CD4-positive, alpha-beta T cell treated with Interleukin-17A for 4 hours (primary cell): ENCODE results near the gene HSDL1.
"Not testable (repeated sequence)": the region's sequence is repeated elsewhere in the genome, so short reads cannot be mapped to it uniquely, and the experiment has no call there.

Experiments
- DNase-seq: peaks from one replicate; pipeline ENCODE4 v3.0.0-alpha.2; 2020; ENCODE audit warnings: mixed read lengths

Gene HSDL1

DNA sequence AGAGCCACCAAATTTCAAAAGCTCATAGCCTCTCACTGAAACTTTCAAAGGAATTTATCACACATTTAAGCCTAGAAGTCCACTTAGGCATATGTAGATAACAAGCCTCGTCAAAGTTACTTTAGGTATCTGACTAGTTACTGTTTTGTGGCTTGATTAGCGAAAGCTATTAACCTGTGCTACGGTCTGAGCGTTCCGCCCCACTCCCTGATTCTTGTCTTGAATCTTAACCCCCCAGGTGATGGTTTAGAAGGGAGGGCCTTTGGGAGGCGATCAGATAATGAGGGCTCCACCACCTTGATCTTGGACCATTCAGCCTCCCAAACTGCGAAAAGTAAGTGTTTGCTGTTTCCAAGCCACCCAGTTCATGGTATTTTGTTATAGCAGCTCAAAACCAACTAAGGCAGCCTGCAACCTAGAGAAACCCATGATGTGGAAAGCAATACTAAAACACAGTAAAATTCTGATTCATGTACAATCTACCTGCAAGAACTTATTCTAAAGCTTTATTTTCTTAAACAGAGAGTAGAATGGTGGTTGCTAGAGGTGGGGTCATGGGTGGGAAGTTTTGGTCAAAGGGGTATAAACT is 7.1 kb downstream of the HSDL1 start:
- no peak for DNase-seq

DNA sequence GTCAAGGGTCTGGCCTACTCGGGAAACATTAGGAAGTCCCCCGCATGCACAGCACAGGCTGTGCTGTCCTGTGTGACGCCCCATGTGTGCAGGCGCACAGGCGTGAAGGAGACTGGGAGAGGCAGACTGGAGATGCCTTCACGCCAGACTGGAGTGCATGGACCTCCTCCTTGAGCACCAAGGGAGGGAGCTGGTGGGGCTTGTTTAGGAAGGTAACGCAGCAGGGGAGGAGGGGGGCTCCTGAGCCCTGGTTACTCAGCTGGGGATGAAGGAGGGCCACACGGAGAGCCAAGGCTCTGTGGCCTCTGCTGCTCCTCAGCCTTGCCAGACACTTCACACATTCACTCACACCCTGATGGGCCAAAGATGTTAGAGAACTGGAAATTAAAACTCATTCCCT is 7.7 kb downstream of the HSDL1 start:
- DNase-seq, result no peak

DNA sequence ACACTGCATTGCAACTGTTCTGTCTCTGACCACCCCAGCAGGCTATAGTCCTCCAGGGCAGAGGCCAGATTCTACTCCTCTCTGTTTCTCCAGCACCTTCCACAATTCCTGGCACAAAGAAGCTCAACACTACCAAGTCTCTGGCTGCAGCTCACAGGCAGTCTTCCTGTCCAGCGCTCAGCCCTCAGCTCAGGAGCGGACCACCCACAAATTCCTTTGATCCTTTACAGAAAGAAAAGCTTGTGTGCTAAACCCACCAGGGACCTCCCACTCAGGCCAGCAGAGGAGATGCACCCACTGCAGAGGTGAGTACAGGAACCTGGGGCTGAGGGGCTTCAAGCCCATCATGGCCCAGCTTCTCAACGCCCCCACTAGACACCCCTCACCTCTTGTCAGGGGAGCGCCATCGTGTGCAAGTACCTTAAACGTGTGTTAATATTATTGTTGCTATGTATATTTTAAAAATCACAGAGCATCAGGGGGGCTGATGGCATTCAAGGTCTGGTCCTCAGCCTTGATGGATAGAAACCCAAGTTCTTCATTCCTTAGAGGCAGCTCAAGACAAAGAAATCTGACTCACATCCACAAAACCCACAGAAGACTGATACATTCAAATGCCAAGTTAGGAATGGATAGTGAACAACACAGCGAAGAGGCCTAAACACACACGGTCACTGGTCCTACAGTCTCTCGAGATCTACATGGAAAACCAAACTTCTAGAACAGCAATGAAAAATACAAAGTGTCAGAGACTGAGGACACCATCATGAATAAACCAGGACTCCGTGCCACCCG is 8.4 kb downstream of the HSDL1 start:
- DNase-seq, result no peak

DNA sequence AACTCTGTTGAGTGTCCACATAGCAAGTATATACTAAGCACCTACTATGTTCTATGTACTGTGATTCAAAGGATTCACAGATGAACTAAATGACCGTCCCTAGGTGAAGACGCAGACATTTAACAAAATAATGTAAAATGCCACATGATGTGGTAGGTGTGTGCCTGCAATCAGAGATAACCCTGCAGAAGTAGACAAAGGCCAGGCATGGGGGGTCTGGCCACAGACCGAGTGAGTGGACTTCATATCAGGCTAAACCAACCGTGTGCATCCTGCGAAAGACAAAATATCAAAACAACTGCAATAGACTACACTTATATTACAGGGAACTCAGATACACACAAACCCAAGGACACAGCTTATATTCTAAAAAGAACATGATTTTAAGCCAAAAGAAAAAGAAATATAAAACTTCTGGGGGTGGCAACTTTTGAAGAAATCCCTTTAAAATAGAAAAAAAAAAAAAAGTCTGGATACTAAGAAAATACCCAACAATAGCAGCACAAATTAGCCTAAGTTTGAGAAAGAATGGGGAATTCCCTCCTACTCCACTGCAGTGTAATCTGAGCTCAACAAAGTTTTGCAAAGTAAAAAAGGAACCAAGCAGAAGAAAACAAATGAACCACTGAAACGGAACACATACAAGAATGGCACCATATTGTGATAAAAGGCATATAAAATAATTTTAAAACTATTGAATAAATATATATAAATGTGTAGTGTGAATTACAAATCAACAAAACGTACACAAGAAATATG is 12.3 kb downstream of the HSDL1 start:
- DNase-seq, result no peak

DNA sequence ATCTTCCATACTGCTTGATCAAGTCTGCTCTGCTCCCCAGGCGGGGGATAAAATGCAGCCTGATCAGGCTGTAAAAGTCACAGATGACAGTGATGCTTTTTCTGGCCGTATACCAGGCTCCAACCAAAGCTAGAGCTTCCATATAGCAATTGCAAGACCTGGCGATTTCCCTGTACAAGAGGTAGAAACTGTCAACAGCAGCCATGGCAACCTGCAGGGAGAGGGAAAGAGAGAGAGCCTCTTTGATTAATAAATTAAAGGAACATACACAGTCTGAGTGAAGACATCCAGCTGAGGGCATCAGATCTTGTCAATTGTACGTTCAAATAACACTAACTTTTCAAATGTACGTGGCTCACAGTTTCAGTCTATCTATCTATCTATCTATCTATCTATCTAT is 13.9 kb downstream of the HSDL1 start:
- DNase-seq, result no peak

DNA sequence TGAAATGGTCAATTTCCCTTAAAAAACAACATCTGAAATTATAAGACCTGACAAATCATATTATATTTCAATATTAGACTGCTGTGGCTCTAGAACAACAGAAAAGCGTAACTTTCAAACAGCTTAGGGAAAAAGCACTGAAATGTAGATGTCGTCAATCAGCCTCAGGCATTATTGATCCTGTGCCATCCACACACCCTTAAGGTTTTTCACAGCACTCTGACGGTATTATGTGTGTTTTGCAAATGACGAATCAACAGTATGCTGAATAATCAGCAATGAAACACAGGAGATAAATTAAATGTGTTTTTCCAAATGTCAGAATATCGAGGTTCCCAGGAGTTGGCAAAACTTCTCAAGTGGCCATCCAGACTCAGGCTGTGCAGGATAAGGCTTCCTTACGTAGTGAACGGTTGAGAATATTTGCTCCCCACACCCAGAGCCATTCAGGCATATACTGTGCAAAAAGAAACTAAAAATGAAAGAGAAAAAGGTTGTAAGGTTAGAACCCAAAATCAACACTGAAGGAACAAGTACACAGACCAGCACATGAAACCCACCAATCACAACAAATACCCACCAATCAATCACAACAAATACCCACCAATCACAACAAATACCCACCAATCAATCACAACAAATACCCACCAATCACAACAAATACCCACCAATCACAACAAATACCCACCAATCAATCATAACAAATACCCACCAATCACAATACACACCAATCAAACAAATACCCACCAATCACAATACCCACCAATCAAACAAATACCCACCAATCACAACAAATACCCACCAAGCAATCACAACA is 20.5 kb downstream of the HSDL1 start:
- DNase-seq, result no peak

DNA sequence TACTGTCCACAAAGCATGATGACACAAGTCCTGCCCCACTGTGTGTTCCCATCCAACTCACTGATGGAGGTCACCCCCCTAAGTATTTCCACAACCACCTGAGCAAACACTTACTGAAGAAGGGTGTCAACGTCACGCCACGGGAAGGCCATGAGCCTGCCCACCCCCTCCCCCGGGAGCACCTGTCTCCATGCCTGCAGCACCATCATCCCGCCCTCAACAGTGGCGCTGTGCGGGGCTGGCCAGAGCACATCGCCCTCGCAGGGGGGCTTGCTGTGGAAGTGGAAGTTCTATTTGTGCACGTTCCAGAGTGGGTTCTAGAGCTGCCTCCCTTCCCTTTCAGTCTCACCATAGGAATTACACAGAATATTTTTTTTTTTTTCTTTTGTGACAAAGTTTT is 24.0 kb downstream of the HSDL1 start:
- no peak for DNase-seq

DNA sequence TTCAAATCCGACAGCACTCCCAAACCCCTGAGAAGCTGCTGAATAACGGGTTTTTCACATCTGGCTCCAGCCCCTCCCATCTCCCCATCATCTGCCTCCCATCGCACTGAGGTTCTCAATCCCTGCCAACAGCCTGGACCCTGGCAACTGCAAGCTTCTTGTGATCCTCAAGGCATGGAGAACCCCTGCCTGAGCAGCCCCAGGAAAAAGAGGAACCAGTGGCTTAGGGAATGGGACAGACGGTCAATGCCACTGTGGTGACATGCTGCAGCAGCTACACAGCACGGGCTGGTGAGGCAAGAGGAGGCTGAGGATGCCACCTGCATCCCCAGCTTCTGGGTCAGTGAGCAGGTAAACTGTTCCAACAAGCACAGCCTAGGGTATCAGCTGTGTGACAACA is 25.0 kb downstream of the HSDL1 start:
- DNase-seq, result no peak

DNA sequence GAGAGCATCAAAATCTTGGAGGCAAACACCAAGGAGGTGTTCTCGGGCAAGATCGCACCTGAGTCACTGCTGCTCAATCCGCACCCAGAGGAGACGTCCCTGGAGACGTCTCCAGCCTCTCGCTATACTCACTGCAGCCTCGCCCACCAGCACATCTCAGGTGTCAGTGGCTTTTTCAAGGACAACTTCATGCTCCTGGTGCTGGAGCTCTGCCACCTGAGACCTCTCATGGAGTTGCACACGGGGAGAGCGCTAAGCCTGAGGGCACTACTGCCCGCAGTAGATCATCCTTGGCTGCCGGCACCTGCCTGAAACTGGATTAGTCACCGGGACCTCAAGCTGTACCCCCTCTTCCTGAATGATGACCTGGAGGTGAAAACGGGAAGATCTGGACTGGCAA is 25.6 kb downstream of the HSDL1 start:
- DNase-seq, result no peak

DNA sequence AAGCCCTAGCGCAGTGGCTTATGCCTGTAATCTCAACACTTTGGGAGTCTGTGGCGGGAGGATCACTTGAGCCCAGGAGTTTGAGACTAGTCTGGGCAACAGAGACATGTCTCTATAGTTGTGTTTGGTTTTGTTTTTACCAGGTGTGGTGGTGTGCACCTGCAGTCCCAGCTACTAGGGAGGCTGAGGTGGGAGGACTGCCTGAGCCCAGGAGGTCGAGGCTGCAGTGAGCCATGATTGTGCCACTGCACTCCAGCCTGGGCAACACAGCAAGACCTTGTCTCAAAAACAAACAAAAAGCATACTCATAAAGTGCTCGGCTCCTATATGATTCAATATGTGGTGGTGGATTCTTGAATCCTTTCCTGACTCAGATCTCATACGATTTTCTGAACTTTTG is 26.7 kb downstream of the HSDL1 start:
- not testable (repeated sequence) for DNase-seq

DNA sequence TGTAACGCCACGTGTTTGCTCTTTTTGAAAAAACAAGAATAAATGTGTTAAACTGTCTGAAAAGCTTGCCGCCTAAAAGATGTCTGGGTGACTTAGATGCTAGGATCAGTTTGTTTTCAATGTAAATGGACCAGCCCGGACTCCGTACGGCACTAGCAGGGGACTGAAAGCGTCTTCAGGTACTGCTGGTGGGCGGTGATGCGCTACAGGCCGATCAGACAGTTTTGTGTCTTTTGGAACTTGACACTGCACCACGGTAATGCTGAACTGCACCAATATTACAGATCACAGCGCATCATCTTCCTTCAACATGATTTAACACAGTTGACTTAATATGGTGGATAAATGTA is 27.5 kb downstream of the HSDL1 start:
- DNase-seq, result no peak

DNA sequence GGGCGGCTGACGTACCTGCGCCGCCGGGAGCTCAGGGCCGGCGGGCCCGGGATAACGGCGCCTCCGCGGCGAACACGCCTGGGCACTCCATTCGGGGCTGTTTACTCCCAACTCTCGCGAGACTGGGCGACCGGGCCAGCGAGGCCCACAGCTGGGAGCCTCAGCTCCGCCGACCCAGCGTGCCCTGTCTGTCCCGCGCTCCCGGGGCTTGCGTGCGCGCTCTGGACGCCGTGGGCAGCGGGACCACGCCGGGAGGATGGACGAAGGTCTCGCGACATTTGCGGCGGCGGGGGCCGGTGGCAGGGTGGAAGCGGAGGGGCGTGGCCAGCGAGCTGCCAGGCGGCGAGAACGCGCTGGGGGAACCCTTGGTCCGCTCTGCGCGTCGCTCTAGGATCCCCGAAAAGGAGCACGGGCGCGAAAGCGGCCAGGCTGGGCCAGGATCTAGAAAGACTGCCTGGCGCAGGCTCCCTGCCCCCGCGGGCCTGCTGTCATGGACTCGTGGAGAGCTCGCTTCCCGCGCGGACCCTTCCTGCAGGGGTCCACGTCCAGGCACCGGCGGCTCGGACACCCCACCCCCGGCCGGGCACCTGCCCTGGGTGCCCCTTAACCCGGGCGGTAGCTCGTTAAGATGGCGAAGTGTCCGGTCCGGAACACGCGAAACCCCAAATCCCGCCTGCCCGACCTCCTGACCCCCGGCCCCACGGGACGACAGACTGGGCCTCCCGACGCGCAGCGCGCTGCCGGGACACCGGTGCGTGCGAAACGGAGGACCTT is 28.1 kb downstream of the HSDL1 start, which contains the start of gene MBTPS1:
MBTPS1 (minus strand) TSS at position 223 of the 774 bp plus-strand sequence. CDS start 15,159 bp downstream, outside the sequence.
- DNase-seq, result peak; percentile 98

DNA sequence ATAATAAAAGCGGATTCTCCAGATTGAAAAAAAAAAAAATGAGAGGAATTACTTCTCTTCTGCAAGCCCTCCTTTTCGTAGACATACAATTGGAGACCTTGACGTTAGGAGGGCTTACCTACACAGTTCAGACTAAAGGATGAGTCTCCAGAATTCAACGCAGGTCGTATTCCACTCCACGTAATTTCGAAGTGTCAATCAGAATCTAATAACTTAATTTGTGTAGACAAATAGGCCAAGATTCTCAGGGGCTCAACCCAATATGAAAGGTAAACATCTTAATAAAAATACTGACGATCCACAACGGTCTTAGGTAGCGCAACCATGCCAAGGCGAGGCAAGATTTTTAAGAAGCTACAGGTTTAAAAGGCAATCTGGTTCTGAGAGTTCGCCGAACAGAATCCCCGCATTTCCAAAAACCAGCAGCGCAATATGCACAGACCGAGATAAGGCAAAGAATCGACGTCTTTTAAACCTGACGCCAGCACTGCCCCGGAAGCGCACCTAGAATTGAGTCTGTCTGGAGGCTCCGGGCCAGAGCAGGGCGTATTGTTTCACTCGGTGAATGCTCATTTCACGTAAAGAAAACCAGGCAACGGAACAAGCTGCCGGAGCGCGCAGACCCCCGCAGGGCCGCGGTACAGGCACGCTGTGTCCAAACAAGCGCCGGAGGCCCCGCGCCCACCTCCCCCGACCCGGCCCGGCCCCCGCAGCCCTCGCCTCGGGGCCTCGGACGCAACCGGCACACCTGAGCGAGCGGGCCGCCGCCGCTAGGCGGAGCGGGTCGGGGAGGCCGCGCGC is 28.9 kb downstream of the HSDL1 start:
- peak; percentile 70 for DNase-seq

DNA sequence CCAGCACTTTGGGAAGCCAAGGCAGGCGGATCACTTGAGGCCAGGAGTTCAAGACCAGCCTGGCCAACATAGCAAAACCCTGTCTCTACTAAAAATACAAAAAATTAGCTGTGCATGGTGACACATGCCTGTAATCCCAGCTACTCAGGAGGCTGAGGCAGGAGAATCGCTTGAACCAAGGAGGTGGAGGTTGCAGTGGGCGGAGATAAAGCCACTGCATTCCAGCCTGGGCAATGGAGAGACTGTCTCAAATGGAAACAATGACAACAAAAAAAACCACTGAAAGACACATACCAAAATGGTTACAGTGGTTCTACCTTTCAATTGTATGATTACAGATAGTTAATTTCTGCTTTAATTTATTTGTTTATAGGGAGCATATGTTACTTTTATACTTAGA is 33.0 kb downstream of the HSDL1 start:
- DNase-seq, result not testable (repeated sequence)

DNA sequence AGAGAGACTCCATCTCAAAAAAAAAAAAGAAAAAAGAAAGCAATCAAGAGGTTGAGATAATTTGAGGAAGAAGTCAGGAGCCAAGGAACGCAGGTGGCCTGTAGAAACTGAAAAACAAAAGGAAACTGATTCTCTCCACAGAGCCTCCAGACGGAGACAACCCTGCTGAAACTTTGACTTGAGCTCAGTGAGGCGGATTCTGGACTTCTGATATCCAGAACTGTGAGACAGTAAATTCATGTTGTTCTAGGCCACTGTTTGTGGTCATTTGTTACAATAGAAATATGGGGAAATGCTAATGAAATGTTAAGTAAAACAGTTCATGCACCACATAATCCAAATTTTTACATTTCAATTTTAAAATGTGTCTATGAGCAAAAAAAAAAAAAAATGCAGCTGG is 33.5 kb downstream of the HSDL1 start:
- DNase-seq, result no peak

DNA sequence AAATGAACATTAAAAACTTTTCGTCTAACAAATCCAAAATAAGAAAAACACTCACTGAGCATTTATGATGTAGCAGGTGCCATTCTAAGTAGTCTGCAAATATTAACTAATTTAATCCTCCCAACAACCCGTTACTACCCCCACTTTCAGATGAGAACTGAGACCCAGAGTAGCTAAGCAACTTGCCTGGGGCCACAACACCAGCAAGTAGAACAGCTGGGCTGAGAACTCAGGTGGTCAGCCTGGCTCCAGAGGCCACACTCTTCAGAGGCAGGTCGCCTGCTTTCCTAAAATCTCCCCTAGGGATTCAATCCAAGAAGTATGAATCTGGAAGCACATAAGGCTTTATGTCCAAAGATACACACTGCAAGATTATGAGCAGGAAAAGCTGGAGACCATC is 34.5 kb downstream of the HSDL1 start:
- no peak for DNase-seq

DNA sequence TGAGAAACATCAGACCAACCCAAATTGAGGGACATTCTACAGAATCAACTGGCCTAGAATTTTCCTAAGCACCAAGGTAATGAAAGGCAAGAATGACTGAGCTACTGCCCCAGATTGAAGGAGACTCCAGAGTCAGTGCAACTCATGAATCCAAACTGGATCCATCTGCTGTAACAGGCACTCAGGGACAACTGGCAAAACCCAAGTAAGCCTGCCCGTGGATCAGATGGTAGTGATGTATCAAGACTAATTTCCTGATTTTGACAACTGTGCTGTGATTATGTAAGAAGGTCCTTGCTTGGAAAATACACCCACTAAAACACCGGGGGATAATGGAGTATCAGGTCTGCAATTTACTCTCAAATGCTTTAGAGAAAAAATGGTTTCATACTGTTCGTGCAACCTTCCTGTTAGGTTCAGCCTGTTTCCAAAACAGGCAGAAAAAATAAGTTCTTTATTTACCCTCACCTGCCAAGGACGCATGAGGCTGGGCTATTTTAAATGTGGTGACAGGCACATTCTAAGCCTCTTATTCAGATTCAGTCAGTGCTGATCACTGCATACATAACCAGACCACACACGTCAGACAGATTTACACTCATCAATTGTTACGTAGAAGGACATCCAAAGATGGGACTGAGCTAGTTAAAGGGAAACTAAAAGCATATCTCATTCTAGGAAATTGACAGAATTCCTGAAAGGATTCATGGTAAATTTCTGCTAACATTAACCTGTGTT is 35.2 kb downstream of the HSDL1 start:
- DNase-seq, result no peak

DNA sequence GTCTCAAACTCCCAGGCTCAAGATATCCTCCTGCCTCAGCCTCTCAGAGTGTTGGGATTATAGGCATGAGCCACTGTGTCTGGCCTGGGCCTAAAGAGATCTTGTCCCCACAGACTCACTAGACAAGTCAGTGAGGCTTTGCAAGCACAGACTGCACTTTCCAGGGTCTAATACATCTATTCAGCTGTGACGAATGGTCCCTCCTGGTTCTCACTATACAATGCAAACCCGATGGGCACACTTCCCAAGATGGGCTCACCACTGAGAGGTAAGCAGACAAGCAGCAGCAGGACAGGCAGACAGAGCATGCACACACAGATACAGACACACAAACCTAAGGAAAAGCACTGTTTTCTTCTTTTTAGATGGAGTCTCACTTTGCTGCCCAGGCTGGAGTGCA is 37.1 kb downstream of the HSDL1 start:
- no peak for DNase-seq

DNA sequence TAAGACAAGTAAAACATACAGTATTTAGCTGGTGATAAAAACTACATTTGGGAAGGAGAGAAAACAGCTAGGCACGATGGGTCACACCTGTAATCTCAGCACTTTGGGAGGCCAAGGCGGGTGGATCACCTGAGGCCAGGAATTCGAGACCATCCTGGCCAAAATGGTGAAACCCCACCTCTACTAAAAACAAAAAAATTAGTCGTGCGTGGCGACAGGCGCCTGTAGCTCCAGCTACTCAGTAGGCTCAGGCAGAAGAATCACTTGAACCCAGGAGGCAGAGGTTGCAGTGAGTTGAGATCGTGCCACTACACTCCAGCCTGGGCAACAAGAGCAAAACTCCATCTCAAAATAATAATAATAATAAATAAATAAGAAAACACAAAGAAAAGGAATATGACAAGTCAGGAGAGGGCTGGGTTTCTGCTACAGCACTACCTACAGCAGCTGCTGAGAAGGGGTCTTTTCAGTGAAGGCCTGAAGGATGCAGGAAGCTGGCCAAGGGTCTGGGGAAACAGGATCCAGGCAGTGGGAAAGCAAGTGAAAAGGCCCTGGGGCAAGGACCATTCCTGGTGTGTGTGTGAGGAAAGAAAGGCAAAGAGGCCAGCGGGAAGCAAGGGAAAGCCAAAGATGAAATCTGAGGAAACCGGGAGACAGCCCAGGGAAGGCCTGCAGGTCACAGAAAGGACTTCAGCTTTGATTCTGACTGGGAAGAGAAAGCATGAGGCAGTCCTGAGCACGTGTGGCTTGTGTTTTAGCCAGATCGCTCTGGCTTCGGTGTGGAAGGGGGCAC is 38.8 kb downstream of the HSDL1 start:
- no peak for DNase-seq

DNA sequence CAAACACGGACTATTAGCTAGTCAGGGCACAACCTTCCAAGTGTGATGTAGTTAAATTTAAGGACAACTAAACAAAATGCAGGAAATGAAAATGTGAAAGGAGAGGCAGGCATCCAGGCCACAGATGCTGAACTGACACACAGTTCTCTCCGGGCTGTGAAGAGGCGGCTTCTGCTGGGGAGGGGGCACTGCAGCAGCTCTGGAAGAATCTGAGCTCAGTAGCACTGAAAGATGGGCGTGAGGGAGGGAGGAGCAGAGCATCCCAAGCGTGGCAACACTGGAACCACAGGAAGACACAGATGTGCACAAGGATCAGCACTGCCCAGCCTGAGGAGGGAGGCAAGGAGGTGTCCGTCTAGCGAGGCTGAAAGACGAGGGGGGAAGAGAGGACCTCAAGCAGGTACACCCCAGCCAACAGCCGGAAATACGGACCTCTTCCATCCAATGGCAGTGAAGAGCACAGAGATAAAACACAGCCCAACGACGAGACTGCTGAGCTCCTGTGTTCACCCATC is 39.6 kb downstream of the HSDL1 start:
- DNase-seq, result no peak
